WTC11 (cell line): ENCODE results near the gene FBN3. TPM values are rescaled to one million over a fixed set of nuclear protein-coding genes. Genes with fewer than 3 reads are reported as not detected.
A peak's percentile ranks its signal among the peaks of the same experiment; 100 is the strongest.

Source experiments
- ATAC-seq: fragments of 200-7000 bp; cut with Tn5 transposase; 2 replicates; pipeline ENCODE4 v1.10.0; 2021; ENCODE audit warnings: mild to moderate bottlenecking, moderate library complexity
- CTCF ChIA-PET: fragments of 300-600 bp; sonication (Branson Sonifier 250); formaldehyde crosslinking; loops from one replicate; lab custom pipeline; 2021; ENCODE audit warnings: antibody characterized with exemption; lab: Charles Lee
- POLR2A ChIA-PET: fragments of 350-600 bp; sonication (Branson Sonifier 250); formaldehyde crosslinking; loops from one replicate; lab custom pipeline; 2021; ENCODE audit warnings: antibody characterized with exemption; lab: Charles Lee
- DNase-seq: peaks from one replicate; pipeline ENCODE4 v3.0.0; 2021; ENCODE audit warnings: low spot score
- H3K27ac Mint-ChIP-seq: 2 replicates; pipeline ENCODE4 v1.8.0; 2021; ENCODE audit warnings: mixed read lengths
- H3K27me3 Mint-ChIP-seq: 2 replicates; pipeline ENCODE4 v1.8.0; 2021; ENCODE audit warnings: low read depth, mild to moderate bottlenecking, moderate library complexity, mixed read lengths
- H3K36me3 Mint-ChIP-seq: 2 replicates; pipeline ENCODE4 v1.8.0; 2021; ENCODE audit warnings: mixed read lengths
- H3K4me1 Mint-ChIP-seq: 2 replicates; pipeline ENCODE4 v1.8.0; 2022; ENCODE audit warnings: mixed read lengths
- H3K4me3 Mint-ChIP-seq: 2 replicates; pipeline ENCODE4 v1.8.0; 2021; ENCODE audit warnings: mild to moderate bottlenecking, moderate library complexity, mixed read lengths
- H3K9me3 Mint-ChIP-seq: 2 replicates; pipeline ENCODE4 v1.8.0; 2021; ENCODE audit warnings: mixed read lengths
- CREM ChIP-seq: sonication (generic); formaldehyde crosslinking; IDR thresholded peaks from 2 replicates; pipeline ENCODE4 v1.8.1; 2022; ENCODE audit warnings: mild to moderate bottlenecking, missing genetic modification reagents, moderate library complexity
- KAT7 ChIP-seq: sonication (generic); formaldehyde crosslinking; IDR thresholded peaks from 2 replicates; pipeline ENCODE4 v1.8.1; 2023; ENCODE audit warnings: missing genetic modification reagents, mild to moderate bottlenecking, borderline replicate concordance
- MXD4 ChIP-seq: fragments of 250-450 bp; sonication (Bioruptor Pico); IDR thresholded peaks from 2 replicates; pipeline ENCODE4 v1.8.0; 2021; ENCODE audit warnings: mild to moderate bottlenecking, moderate library complexity, borderline replicate concordance
- OVOL2 ChIP-seq: fragments of 250-450 bp; sonication (Bioruptor Pico); IDR thresholded peaks from 2 replicates; pipeline ENCODE4 v1.9.0; 2021; ENCODE audit warnings: mild to moderate bottlenecking, borderline replicate concordance
- TEAD4 ChIP-seq: sonication (generic); formaldehyde crosslinking; IDR thresholded peaks from 2 replicates; pipeline ENCODE4 v1.8.0; 2022; ENCODE audit warnings: mild to moderate bottlenecking, missing genetic modification reagents
- ZNF121 ChIP-seq: sonication (generic); formaldehyde crosslinking; IDR thresholded peaks from 2 replicates; pipeline ENCODE4 v1.8.0; 2023; ENCODE audit warnings: missing genetic modification reagents
- ZNF138 ChIP-seq: sonication (generic); formaldehyde crosslinking; conservative IDR thresholded peaks from 2 replicates; pipeline ENCODE4 v1.8.1; 2022; ENCODE audit warnings: mild to moderate bottlenecking, moderate library complexity, missing genetic modification reagents
- ZNF423 ChIP-seq: fragments of 250-450 bp; sonication (Bioruptor Pico); IDR thresholded peaks from 2 replicates; pipeline ENCODE4 v2.1.2; 2022; ENCODE audit warnings: mild to moderate bottlenecking, moderate library complexity
- total RNA-seq: library from RNA; stranded (reverse); gene quantifications from 3 replicates; pipeline ENCODE4 v1.2.3, GENCODE V29; 2021
- TF ChIP-seq, protein P1 (sequence below): sonication (generic); formaldehyde crosslinking; IDR thresholded peaks from 2 replicates; pipeline ENCODE4 v1.8.0; 2022; ENCODE audit warnings: mild to moderate bottlenecking, missing genetic modification reagents
- TF ChIP-seq, protein P2 (sequence below): fragments of 250-450 bp; sonication (Bioruptor Pico); IDR thresholded peaks from 2 replicates; pipeline ENCODE4 v1.9.0; 2021; ENCODE audit warnings: mild to moderate bottlenecking, borderline replicate concordance
- TF ChIP-seq, protein P3 (sequence below): sonication (generic); formaldehyde crosslinking; IDR thresholded peaks from 2 replicates; pipeline ENCODE4 v1.8.0; 2022; ENCODE audit warnings: mild to moderate bottlenecking, missing genetic modification reagents
- TF ChIP-seq, protein P4 (sequence below): sonication (generic); formaldehyde crosslinking; IDR thresholded peaks from 2 replicates; pipeline ENCODE4 v1.8.1; 2022; ENCODE audit warnings: mild to moderate bottlenecking, missing genetic modification reagents, moderate library complexity, borderline replicate concordance
- TF ChIP-seq, protein P5 (sequence below): fragments of 250-450 bp; sonication (Bioruptor Pico); conservative IDR thresholded peaks from 2 replicates; pipeline ENCODE4 v1.9.0; 2021; ENCODE audit warnings: mild to moderate bottlenecking
- TF ChIP-seq, protein P6 (sequence below): sonication (generic); formaldehyde crosslinking; IDR thresholded peaks from 2 replicates; pipeline ENCODE4 v1.8.1; 2023; ENCODE audit warnings: mild to moderate bottlenecking, missing genetic modification reagents
- TF ChIP-seq, protein P7 (sequence below): sonication (generic); formaldehyde crosslinking; IDR thresholded peaks from 2 replicates; pipeline ENCODE4 v1.8.1; 2022; ENCODE audit warnings: missing genetic modification reagents, borderline replicate concordance
- TF ChIP-seq, protein P8 (sequence below): sonication (generic); formaldehyde crosslinking; IDR thresholded peaks from 2 replicates; pipeline ENCODE4 v1.8.1; 2022; ENCODE audit warnings: mild to moderate bottlenecking, moderate library complexity, missing genetic modification reagents

The FBN3 gene
- total RNA-seq, 1 experiment from 2014 or later, result 54.8 TPM

DNA sequence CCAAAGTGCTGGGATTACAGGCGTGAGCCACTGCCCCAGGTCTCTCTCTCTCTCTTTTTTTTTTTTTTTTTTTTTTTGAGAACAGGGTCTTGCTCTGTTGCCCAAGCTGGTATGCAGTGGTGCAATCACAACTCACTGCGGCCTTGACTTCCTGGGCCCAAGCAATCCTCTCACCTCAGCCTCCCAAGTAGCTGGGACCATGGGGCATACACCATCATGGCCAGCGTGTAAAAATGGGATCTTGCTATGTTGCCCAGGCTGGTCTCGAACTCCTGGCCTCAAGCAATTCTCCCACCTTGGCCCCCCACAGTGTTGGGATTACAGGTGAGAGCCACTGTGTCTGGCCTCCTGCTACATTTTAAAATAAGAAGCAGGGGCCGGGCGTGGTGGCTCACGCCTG, 19.1 kb upstream of the FBN3 start:
- no peak for DNase-seq
- Mint-ChIP-seq H3K4me3 (no peak overlapping the region), H3K36me3 (no peaks in the 10 kb centered on the region), H3K4me1 (peaks cover 17% of the 10 kb centered on the region), H3K9me3 (no peaks in the 10 kb centered on the region), H3K27me3 (no peaks in the 10 kb centered on the region), H3K27ac (no peak overlapping the region)
- no peak for ATAC-seq
- POLR2A ChIA-PET, result no interaction called here
- TF ChIP-seq ZNF121 (peak; percentile 96), CREM (CRISPR knock-in tag) (no peak)
- TF ChIP-seq, all 79 proteins: peak for 1
- CTCF ChIA-PET, result interaction anchor here (0.6 kb wide), 1 partner anchor 228 kb away, joined by 3 read pairs; no protein-coding TSS in a partner anchor

DNA sequence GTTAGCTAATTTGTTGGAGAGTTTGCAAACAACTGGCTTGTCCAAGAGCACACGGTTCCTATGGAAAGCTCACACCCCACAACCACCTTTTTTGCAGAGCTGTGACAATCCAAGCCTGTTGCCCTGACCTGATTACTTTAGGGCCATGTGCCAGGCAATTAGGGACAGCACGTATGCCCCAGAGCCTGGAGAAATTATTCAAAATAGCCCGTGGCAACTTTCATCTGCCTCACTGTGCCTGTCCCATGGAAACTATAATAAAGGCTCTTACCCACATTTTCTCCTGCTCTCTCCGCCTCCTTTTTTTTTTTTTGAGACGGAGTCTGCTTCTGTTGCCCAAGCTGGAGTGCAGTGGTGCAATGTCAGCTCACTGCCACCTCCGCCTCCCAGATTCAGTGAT, 18.6 kb upstream of the FBN3 start:
- H3K27ac Mint-ChIP-seq, result no peak overlapping the region
- no peaks in the 10 kb centered on the region for H3K27me3 Mint-ChIP-seq
- TF ChIP-seq, protein P1, sequence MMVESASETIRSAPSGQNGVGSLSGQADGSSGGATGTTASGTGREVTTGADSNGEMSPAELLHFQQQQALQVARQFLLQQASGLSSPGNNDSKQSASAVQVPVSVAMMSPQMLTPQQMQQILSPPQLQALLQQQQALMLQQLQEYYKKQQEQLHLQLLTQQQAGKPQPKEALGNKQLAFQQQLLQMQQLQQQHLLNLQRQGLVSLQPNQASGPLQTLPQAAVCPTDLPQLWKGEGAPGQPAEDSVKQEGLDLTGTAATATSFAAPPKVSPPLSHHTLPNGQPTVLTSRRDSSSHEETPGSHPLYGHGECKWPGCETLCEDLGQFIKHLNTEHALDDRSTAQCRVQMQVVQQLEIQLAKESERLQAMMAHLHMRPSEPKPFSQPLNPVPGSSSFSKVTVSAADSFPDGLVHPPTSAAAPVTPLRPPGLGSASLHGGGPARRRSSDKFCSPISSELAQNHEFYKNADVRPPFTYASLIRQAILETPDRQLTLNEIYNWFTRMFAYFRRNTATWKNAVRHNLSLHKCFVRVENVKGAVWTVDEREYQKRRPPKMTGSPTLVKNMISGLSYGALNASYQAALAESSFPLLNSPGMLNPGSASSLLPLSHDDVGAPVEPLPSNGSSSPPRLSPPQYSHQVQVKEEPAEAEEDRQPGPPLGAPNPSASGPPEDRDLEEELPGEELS (CRISPR knock-in tag), result no peak
- TF ChIP-seq TEAD4 (CRISPR knock-in tag) (no peak), ZNF138 (CRISPR knock-in tag) (no peak), KAT7 (CRISPR knock-in tag) (no peak), ZNF423 (CRISPR knock-in tag) (no peak), OVOL2 (CRISPR knock-in tag) (no peak)
- TF ChIP-seq, protein P2, sequence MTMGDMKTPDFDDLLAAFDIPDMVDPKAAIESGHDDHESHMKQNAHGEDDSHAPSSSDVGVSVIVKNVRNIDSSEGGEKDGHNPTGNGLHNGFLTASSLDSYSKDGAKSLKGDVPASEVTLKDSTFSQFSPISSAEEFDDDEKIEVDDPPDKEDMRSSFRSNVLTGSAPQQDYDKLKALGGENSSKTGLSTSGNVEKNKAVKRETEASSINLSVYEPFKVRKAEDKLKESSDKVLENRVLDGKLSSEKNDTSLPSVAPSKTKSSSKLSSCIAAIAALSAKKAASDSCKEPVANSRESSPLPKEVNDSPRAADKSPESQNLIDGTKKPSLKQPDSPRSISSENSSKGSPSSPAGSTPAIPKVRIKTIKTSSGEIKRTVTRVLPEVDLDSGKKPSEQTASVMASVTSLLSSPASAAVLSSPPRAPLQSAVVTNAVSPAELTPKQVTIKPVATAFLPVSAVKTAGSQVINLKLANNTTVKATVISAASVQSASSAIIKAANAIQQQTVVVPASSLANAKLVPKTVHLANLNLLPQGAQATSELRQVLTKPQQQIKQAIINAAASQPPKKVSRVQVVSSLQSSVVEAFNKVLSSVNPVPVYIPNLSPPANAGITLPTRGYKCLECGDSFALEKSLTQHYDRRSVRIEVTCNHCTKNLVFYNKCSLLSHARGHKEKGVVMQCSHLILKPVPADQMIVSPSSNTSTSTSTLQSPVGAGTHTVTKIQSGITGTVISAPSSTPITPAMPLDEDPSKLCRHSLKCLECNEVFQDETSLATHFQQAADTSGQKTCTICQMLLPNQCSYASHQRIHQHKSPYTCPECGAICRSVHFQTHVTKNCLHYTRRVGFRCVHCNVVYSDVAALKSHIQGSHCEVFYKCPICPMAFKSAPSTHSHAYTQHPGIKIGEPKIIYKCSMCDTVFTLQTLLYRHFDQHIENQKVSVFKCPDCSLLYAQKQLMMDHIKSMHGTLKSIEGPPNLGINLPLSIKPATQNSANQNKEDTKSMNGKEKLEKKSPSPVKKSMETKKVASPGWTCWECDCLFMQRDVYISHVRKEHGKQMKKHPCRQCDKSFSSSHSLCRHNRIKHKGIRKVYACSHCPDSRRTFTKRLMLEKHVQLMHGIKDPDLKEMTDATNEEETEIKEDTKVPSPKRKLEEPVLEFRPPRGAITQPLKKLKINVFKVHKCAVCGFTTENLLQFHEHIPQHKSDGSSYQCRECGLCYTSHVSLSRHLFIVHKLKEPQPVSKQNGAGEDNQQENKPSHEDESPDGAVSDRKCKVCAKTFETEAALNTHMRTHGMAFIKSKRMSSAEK (CRISPR knock-in tag), result no peak
- TF ChIP-seq, protein P3, sequence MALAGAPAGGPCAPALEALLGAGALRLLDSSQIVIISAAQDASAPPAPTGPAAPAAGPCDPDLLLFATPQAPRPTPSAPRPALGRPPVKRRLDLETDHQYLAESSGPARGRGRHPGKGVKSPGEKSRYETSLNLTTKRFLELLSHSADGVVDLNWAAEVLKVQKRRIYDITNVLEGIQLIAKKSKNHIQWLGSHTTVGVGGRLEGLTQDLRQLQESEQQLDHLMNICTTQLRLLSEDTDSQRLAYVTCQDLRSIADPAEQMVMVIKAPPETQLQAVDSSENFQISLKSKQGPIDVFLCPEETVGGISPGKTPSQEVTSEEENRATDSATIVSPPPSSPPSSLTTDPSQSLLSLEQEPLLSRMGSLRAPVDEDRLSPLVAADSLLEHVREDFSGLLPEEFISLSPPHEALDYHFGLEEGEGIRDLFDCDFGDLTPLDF, result no peak
- TF ChIP-seq, all 79 proteins: peak for 0
- ATAC-seq (no peak), DNase-seq (no peak)
- ChIA-PET CTCF (interaction anchor here (0.6 to 1.0 kb wide), 3 partner anchors 9 to 22 kb away, joined by 3 to 5 read pairs (median 3); no protein-coding TSS in a partner anchor), POLR2A (no interaction called here)
- H3K4me1 Mint-ChIP-seq, result peaks cover 22% of the 10 kb centered on the region
- H3K4me3 Mint-ChIP-seq, result no peak overlapping the region
- H3K36me3 Mint-ChIP-seq, result no peaks in the 10 kb centered on the region
- no peaks in the 10 kb centered on the region for H3K9me3 Mint-ChIP-seq

DNA sequence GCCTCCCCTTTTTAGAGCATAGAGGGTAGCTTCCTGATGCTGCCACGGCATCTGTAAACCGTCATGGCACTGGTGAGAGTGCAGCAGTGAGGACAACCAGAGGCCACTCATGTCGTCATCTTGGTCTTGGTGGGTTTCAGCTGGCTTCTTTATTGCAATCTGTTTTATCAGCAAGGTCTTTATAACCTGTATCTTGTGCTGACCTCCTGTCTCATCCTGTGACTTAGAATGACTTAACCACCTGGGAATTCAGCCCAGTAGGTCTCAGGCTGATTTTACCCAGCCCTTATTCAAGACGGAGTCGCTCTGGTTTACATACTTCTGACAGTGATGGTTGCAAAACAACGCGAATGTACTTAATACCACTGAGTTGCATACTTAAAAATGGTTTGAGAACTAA, 14.4 kb upstream of the FBN3 start:
- Mint-ChIP-seq H3K27ac (peak overlapping the region; percentile 61), H3K4me1 (peaks cover 35% of the 10 kb centered on the region), H3K36me3 (no peaks in the 10 kb centered on the region), H3K9me3 (0 out of 2 replicates have a peak, but pooled peaks cover 3% of the 10 kb centered on the region), H3K4me3 (no peak overlapping the region), H3K27me3 (no peaks in the 10 kb centered on the region)
- CTCF ChIA-PET, result interaction anchor here (0.5 to 0.6 kb wide), 2 partner anchors 44 to 90 kb away, joined by 4 to 7 read pairs; no protein-coding TSS in a partner anchor
- DNase-seq, result no peak
- ATAC-seq, result peak; percentile 22; the same call in 1 of the 2 replicates
- POLR2A ChIA-PET, result no interaction called here
- TF ChIP-seq, protein P4, sequence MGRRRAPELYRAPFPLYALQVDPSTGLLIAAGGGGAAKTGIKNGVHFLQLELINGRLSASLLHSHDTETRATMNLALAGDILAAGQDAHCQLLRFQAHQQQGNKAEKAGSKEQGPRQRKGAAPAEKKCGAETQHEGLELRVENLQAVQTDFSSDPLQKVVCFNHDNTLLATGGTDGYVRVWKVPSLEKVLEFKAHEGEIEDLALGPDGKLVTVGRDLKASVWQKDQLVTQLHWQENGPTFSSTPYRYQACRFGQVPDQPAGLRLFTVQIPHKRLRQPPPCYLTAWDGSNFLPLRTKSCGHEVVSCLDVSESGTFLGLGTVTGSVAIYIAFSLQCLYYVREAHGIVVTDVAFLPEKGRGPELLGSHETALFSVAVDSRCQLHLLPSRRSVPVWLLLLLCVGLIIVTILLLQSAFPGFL (CRISPR knock-in tag), result no peak
- TF ChIP-seq, protein P5, sequence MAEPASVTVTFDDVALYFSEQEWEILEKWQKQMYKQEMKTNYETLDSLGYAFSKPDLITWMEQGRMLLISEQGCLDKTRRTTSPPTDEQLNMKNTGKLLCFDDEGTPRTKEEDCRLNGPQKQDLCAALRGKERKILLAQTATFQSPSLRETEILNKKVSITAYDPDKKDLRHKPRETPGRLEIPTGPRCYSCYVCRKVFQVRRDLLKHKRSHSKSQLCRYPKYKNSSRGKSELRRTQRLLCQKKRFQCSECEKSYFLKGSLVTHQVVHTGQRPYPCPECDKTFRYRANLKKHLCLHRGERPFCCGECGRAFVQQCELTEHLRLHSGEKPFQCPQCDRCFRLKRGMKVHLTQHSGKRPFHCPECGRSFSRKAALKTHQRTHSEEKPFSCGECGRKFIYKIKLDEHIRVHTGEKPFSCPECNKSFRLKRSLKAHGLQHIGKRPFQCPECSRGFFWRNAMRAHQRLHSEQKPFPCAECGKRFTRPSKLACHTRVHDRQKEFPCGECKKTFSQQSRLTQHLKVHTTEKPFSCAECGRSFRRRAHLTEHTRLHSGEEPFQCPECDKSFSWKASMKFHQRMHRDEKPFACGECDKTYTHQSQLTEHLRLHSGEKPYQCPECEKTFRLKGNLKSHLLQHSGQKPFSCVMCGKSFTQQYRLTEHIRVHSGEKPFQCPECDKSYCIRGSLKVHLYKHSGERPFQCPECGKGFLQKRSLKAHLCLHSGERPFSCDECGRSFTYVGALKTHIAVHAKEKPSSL (CRISPR knock-in tag), result no peak
- TF ChIP-seq, protein P6, sequence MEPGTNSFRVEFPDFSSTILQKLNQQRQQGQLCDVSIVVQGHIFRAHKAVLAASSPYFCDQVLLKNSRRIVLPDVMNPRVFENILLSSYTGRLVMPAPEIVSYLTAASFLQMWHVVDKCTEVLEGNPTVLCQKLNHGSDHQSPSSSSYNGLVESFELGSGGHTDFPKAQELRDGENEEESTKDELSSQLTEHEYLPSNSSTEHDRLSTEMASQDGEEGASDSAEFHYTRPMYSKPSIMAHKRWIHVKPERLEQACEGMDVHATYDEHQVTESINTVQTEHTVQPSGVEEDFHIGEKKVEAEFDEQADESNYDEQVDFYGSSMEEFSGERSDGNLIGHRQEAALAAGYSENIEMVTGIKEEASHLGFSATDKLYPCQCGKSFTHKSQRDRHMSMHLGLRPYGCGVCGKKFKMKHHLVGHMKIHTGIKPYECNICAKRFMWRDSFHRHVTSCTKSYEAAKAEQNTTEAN (CRISPR knock-in tag), result no peak
- TF ChIP-seq MXD4 (CRISPR knock-in tag), result no peak
- TF ChIP-seq, protein P7, sequence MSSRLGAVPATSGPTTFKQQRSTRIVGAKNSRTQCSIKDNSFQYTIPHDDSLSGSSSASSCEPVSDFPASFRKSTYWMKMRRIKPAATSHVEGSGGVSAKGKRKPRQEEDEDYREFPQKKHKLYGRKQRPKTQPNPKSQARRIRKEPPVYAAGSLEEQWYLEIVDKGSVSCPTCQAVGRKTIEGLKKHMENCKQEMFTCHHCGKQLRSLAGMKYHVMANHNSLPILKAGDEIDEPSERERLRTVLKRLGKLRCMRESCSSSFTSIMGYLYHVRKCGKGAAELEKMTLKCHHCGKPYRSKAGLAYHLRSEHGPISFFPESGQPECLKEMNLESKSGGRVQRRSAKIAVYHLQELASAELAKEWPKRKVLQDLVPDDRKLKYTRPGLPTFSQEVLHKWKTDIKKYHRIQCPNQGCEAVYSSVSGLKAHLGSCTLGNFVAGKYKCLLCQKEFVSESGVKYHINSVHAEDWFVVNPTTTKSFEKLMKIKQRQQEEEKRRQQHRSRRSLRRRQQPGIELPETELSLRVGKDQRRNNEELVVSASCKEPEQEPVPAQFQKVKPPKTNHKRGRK, result no peak
- TF ChIP-seq, protein P8, sequence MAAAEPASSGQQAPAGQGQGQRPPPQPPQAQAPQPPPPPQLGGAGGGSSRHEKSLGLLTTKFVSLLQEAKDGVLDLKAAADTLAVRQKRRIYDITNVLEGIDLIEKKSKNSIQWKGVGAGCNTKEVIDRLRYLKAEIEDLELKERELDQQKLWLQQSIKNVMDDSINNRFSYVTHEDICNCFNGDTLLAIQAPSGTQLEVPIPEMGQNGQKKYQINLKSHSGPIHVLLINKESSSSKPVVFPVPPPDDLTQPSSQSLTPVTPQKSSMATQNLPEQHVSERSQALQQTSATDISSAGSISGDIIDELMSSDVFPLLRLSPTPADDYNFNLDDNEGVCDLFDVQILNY (CRISPR knock-in tag), result no peak
